Fibroblast of the conjunctiva (primary cell): ENCODE data around the gene TECTB.
"Not testable (repeated sequence)": the region's sequence is repeated elsewhere in the genome, so short reads cannot be mapped to it uniquely, and the experiment has no call there.

ENCODE experiments used
- DNase-seq: peaks from one replicate; pipeline ENCODE4 v3.0.0-alpha.2; 2010; ENCODE audit warnings: low read depth

The TECTB gene

DNA sequence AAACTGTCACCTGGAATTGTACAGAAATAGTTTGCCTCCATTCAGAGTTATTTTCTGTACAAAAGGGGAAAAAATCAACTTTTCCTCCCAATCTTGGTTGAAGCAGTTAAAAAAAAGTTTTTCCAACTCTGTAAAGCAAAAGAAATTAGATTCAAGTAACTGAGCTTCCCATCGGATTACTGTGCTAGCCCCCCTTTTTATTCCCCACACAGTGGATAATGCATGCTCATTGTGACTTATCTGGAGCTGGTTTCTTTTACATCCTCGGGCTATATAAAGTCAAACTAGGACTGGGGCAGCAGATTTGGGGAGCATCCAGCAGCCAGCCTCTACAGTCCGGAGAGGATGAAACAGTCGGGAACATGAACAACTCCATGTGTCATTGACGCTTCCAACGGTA lies at the start of gene TECTB:
Gene TECTB, plus strand, starts transcription at position 301 of the 400 bp plus-strand sequence. CDS start 335 bp downstream, outside the sequence.
- DNase-seq = no peak

DNA sequence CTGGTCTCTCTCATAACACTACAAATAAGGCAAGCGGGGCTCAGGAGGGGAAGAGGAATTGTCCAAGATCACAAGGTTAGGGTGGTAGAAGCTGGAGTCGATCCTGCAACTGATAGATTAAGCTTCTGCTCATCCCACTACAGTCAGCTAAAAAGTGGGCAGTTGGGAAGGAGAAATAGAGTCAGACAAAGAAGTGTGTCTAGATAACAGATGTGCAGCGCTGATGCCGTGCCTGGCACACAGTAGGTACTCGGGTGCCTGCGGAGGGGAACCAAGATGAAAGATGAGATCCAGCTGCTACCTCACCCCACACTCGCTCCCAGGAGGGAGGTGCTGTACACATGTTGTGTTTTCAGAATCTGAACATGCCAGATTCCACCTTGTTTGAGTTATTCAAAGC lies 48.1 kb upstream of the TECTB start:
- DNase-seq = no peak

DNA sequence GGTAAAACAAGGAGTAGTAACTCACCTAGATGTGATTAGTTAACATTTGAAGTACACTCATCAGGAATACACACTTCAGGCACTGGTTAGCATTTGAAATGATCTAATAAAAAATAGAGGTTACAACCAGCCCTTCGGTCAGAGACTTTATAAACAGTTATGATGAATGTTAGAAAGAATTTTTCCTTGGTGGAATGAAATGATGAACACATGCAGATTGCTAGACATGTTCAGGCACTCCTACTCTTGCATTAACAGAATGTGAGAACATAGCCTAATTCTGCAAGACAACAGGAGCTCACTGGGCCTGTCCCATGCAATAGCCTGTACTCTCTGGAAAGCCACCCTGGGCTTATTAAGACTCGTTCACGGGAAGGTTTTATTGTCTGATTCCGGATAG lies 47.3 kb upstream of the TECTB start:
- DNase-seq = no peak

DNA sequence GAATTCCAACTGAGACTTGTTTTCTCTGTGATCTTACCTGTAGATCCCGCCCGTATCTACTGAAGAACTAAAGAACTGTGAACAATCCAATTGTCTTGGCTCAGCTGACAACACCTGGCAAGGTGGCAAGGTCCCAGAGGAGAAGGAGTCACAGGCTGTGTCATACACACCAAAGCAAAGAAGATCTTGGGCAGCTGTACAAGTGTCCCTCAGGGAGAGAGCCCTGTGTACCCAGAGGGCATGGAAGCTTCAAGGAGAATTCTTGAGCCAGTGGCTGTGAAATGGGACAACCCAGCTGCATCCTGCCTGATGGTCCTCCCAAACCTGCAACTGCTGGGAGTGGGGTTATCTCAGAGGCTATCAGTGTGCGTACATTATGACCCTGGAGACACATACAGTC lies 46.7 kb upstream of the TECTB start:
- DNase-seq = no peak

DNA sequence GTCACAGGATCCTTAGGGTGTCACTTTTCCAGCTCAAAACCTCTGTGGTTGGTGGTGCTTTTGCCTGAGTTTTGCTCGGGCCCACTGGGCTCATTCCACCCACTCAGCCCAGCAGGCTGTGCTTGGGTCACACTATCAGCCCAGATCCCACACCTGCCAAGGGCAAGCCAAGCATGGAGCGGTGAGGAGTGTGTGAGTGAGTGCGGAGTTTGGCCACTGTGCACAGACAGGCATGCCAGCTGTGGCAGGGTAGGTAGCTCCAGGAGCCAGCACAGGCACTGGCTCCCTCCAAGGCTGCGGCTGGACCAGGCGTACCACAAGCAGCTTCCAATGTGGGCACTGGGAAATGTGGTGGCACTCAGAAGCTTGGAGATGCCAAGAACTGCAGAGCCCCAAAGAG lies 43.9 kb upstream of the TECTB start:
- no peak for DNase-seq

DNA sequence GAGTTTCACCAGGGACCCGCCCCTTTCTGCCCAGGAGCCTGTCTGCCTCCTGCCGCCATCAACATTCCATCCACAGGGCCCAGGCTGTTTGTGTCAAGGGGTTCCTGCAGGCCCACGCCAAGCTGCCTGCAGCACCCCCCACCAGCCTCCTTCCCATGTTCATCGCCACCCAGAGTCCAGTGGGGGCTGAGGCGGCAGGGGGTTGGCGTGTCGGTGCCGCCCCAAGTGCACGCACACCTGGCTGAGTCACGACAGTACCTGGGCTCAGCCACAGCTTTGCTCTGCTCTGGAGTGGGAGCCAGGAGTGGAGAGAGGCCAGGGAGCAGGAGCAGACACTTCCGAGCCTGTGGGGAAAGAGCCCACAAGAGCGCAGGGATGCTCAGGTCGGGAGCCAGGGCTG lies 42.8 kb upstream of the TECTB start:
- no peak for DNase-seq

DNA sequence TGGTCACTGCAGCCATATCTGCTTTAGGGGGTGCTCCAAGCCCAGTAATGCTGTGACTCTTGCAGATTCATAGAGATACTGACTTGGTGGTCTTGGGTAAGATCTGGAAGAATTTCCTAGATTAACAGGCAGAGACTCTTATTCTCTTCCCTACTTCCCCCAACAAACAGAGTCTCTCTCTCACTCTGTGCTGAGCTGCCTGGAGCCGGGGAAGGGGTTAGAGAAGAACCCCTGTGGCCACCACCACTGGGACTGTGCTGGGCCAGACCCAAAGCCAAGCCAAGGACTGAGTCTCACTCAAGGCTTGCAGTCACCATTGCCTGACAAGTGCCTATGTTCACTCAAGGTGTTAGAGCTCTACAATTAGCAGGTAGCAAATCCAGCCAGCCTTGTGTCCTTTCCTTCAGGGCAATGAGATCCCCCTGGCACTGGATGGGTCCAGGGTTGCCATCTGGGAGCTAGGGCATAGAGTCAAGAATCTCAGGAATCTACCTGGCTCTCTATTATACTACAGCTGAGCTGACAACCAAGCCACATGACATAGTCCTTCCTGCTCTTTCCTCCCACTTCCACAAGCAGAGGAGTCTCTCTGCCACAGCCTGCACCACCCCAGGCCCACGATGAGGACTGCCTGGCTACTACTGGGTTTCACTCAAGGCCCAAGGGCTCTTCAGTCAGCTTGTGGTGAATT lies 41.4 kb upstream of the TECTB start:
- DNase-seq = no peak

DNA sequence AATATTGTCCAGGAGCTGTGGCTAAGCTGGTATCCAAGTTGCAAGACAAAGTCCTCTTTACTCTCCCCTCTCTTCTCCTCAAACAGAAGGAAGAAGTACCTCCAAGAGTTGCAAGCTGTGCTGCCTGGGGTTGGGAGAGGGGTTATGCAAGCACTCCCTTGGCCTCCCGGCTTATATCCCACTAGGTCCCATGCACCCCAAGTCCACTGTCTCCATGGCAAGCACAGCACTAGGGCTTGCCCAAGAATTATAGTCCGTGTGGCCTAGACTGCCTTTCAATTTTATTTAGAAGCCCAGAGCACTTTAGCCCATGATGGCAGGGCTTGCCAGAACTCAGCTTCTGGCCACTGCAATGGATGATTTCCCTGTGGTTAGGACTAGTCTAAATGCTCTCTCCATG lies 40.4 kb upstream of the TECTB start:
- no peak for DNase-seq

DNA sequence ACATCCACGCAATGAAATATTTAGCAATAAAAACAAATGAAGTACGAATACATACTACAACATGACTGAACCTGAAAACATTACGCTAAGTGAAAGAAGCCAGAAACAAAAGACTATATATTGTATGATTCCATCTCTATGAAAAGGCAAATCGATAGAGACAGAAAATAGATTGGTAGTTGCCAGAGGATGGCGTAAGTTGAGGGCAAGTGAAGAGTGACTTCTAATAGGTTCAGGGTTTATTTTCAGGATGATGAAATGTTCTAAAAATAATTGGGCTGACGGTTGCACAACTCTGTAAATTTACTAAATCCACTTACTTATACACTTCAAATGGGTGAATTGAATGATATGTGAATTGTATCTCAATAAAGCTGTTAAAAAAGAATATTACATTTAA lies 39.5 kb upstream of the TECTB start:
- DNase-seq = no peak

DNA sequence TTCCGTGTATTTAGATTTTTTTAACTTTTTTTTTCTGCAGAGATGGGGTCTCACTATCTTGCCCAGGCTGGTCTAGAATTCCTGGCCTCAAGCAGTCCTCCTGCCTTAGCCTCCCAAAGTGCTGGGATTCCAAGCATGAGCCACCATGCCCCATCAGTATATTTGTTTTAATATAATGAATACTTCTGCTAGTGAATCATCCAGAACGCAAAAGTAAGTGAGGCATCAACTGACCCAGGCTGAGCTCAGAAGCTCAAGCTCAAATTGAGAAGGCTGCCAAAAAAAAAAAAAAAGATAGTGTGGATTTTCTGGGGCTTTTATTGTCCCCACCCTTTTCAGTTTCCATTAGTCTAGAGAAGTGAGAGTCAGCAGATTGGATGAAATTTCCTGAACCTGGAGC lies 39.0 kb upstream of the TECTB start:
- DNase-seq = no peak

DNA sequence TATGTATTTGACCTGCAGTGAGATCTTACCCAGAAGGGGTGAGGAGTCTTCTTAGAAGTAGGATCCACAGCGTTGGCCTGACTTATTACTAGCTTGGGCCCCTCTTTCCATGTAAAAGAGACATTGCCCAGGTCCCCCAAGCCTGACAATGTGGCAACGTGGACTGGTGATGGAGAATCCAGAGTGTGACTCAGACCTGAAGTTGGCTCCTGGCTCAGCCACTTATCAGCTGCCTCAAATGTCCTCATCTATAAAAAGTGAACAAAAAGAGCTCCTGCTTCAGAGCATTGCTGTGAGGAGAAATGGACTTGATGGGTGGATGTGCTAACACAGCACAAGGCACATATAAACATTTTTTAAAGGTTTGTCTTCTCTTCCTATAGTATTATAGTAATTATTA lies 35.4 kb upstream of the TECTB start:
- DNase-seq = no peak

DNA sequence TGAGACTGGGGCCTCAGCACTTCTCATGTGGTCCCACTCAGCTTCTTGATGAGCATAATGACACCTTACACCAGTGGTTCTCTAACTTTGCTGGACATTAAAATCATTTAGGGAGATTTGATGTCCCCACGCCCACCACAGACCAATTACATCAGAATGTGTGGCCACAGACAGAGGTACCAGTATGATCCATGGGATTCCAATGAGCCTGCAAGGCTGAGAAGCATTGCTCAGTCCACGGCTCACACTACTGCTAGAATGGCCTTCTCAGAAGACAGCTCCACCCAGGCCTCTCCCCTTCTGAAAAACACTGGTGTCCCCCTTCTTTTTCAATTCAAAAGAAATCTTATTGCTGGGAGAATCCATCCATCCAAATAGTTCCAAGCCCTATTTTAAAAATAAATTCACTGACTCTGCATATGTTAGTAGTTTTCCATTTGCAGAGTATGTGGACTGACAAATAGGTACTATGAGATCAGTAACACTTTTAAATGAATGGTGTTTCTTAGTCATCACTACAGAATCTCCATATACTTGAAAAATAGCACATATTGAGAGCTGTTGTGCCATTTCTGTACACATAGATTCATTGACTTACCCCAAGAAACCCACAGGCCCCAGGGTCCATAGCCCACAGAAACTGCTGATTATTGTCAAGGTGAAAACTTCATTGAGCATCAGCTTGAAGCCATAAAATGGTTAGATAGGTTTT lies 34.5 kb upstream of the TECTB start:
- DNase-seq = no peak

DNA sequence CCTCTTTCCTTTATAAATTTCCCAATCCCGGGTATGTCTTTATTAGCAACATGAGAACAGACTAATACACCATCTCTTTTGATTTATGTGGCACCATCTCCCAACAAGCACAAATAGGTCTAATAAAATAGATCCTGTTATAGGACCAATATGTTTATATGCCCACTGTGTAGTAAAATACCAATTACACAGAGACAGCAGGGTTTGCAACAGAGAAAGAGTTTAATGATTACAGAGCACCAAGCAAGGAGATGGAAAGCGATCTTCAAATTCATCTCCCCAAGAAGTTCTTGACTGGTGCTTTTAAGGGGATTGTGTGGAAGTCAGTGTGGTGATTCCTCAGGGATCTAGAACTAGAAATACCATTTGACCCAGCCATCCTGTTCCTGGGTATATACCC lies 33.5 kb upstream of the TECTB start:
- DNase-seq = no peak

DNA sequence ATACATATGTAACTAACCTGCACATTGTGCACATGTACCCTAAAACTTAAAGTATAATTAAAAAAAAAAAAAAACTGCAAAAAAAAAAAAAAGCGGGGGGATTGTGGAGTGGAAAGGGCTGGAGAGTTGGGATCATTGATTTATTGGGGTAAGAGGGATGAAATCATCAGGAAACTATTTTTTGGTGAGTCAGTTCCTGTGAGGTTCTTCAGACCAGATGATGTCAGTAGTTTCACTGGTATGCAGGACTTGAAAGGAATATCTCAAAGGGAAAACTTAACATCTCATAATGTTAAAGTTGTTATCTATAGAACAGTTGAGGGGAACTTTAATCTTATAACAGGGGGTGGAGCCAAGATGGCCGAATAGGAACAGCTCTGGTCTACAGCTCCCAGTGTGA lies 32.6 kb upstream of the TECTB start:
- DNase-seq = no peak

DNA sequence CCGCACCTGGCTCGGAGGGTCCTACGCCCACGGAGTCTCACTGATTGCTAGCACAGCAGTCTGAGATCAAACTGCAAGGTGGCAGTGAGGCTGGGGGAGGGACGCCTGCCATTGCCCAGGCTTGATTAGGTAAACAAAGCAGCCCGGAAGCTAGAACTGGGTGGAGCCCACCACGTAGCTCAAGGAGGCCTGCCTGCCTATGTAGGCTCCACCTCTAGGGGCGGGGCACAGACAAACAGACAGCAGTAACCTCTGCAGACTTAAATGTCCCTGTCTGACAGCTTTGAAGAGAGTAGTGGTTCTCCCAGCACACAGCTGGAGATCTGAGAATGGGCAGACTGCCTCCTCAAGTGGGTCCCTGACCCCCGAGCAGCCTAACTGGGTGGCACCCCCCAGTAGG lies 32.0 kb upstream of the TECTB start:
- not testable (repeated sequence) for DNase-seq

DNA sequence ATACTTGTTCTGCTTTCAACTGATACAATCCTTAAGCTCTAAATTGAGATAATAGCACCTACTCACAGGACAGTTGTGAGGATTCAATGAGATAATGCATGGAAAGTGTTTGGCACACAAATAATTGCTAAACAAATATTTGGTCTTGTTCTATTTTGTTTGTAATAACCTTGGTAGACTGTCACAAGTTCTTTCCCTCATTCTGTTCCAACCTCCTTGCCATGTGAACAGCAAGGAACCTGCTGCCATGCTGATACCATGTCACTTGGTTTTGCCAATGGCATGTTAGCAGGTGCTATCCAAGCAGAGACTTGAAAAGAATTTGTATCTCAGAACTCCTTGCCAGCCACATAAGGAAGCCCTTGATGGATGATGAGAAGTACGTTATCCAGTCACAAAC lies 24.8 kb upstream of the TECTB start:
- DNase-seq = no peak

DNA sequence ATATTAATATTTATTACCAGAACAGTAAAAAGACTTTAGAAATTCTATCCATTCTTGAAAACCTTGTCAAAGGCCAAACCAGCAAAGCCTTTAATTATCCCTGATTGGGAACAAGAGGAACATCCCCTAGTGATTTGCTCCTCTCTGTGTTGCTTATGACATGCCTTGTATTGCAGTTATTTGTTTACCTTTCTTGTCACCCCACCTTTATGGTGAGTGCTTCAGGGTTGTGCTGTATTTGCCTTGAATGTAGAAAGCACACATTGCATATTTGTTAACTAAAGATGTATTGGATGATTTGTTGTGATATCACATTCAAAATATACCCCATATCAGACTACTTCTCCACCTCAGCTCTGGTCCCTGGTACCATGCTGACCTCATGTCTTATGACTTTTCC lies 23.5 kb upstream of the TECTB start:
- DNase-seq = no peak

DNA sequence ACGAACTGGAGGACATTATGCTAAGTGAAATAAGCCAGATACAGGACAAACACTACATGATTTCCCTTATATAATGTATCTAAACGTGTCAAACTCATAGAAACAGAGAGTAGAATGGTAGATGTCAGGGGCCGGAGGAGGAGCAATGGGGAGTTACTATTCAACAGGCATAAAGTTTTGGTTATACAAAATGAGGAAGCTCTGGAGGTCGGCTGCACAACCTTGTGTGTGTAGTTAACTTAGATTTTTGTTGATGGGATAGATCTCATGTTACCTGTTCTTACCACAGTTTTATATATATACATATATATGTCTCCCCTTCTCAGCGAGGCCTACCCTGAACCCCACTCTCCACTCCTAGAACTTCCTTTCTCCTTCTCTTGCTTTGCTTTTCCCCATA lies 22.4 kb upstream of the TECTB start:
- no peak for DNase-seq

DNA sequence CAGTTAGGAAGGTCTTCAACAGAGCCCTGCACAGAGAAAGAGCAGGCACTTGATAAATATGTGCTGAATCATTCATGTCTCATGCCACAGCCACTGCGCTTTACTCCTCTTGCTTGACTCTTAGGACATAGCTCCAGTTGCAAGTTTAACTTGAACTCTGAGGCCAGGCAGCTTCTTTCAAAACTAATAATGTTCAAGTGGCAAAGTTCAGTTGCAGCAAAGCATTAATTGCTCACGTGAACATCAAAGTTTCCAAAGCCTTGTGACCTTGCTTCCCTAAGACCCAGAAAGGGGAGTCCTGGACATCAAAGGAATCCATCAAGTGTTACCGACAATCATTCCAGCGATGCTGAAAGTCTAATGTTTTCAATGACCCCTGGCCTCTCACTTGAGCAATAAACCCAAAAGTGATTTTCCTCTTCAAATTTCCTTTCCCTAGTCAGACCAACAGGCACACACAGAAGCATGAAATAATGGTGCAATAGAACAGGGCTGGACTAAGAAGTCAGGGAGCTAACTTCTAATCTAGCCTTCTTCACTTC lies 21.8 kb upstream of the TECTB start:
- peak; percentile 5 for DNase-seq

DNA sequence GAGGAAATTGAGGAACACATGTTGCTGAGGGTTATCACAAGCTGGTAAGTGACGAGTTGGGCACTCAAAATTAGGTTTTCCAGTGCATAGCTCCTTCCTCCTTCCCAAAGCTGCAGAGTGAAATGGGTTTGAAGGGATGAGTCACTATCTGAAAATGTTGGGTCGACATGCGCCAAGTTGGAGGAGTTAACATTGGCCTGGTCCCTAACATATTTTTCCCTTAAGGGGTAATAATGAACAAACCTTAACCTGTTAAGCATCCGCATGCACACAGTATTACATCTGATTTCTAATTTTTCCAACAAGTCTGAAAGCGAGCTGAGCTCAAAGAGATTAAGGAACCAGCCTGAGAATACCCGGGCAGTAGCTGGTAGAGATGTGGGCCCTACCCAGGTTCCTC lies 20.7 kb upstream of the TECTB start:
- DNase-seq = no peak

DNA sequence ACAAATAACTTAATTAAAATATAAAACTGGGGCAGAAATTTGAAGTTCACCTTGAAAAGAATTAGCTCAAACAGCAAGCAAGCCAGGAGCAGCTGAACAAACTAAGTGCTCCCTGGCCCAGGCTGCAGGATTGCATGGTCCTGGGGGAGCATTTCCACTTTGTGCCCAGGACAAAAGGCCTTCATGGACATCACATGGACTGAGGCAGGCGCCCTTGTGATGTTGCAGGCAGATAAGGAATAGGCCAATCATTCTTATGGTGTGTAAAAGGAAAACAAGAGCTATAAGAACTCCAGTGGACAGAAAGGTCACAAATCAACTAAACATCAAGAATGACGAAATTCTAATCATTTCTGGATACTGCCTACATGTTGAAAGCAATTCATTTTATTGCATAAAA lies 17.5 kb upstream of the TECTB start:
- no peak for DNase-seq

DNA sequence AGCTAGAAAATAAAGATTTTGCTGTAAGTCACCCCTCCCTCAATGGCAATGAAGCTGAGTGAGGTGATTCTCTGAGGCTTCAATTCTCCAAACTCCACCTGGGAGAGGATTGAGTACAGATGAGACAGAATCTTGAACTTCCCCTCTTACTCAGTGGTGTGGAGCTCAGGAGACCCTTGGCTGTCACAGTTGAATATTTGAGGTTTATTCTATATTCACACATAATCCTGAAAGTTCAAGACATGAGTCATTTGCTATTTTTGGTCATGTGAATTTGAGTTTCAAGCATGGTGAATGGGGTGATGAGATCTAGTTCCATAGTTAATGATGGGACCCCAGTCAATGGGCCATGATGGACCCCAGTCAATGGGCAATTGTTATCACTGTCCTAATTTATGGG lies 13.9 kb upstream of the TECTB start:
- no peak for DNase-seq

DNA sequence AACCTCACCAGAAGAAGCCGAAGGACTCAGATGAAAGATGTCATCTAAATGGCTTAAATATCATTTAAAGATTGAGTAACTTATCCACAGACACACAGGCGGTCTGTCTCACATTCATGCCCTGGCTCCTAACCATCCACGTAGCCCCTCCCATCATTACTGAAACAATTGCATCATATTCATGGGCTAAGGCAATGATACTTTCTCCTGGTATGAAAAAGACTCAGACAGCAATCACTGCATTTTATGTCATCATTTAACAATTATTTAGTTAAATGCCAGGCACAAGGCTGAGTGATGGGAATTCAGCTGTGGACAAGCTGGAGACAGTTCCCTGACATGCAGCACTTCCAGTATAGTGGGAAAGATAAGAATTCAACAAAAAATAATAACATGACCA lies 11.2 kb upstream of the TECTB start:
- peak; percentile 22 for DNase-seq

DNA sequence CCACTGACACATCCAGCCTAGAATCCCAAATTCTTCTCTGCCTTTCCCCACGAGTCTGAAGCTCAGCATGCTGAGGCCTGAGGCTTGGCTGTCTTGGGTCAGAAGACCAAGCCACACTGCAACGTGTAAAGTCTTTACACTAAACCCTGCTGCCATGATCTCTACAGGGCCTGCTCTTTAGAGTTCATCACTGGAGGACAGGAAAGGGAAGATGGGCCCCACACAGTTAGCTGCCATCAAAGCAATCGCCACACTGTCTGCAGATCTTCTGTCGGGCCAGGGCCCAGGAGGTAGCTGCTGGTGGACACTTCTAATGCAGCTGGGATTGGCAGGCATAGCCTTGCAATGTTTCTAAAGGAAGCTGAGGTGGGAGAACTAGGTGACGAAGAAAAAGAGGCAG lies 8.4 kb upstream of the TECTB start:
- DNase-seq = no peak
